Gastrocnemius medialis (tissue), 4 donors: Measurements from ENCODE around the gene PLLP. TPM values are rescaled to one million over a fixed set of nuclear protein-coding genes. Genes with fewer than 3 reads are reported as not detected.

Source experiments
- ATAC-seq, 2 donors: fragments of 150-250 bp; one replicate each; pipeline ENCODE4 v1.9.1; 2016
- DNase-seq, 2 donors: peaks; one replicate each; pipeline ENCODE4 v3.0.0-alpha.2; 2019
- H3K27ac ChIP-seq, 4 donors: fragments of 200-600 bp; sonication (generic); 1 replicate in 1 of 4; 2 replicates in 3 of 4; pipeline ENCODE4 v1.5.1; 2016 to 2018; ENCODE audit warnings: mild to moderate bottlenecking in 2 of 4, moderate library complexity in 1 of 4
- H3K27me3 ChIP-seq, 3 donors: fragments of 200-600 bp; sonication (generic) in 2 of 3; 1 replicate in 1 of 3; 2 replicates in 2 of 3; pipeline versions ENCODE4 v1.5.1 to v1.6.0; 2016 to 2019; ENCODE audit warnings: mild to moderate bottlenecking in 1 of 3, moderate library complexity in 1 of 3
- H3K36me3 ChIP-seq, 2 donors: fragments of 200-600 bp; sonication (generic) in 1 of 2; one replicate each; pipeline ENCODE4 v1.5.1; 2017 to 2018
- H3K4me1 ChIP-seq, 2 donors: fragments of 200-600 bp; sonication (generic) in 1 of 2; one replicate each; pipeline ENCODE4 v1.5.1; 2016 to 2017; ENCODE audit warnings: mild to moderate bottlenecking in 2 of 2
- H3K4me3 ChIP-seq, 4 donors: fragments of 200-600 bp; sonication (generic) in 3 of 4; 1 replicate in 1 of 4; 2 replicates in 3 of 4; pipeline ENCODE4 v1.5.1; 2016 to 2019; ENCODE audit warnings: mild to moderate bottlenecking in 2 of 4
- H3K9me3 ChIP-seq, 3 donors: fragments of 200-600 bp; sonication (generic) in 2 of 3; 1 replicate in 1 of 3; 2 replicates in 2 of 3; pipeline ENCODE4 v1.5.1; 2016 to 2019
- CTCF ChIP-seq, 5 experiments: fragments of 450-650 bp in 3 of 5; fragments of 200-600 bp in 2 of 5; sonication (generic) in 2 of 5; IDR thresholded peaks in 4 of 5; conservative IDR thresholded peaks in 1 of 5; 1 replicate in 4 of 5; 2 replicates in 1 of 5; pipeline ENCODE4 v1.5.1; 2016 to 2019; ENCODE audit warnings: antibody characterized with exemption in 5 of 5, mild to moderate bottlenecking in 3 of 5, moderate library complexity in 3 of 5
- POLR2A ChIP-seq, 2 donors: fragments of 450-650 bp; IDR thresholded peaks; one replicate each; pipeline ENCODE4 v1.6.1; 2017; ENCODE audit warnings: antibody characterized with exemption in 2 of 2, mild to moderate bottlenecking in 2 of 2, moderate library complexity in 2 of 2
- in situ Hi-C, 4 donors: fragments of 200-750 bp; cut with MboI; loops; one replicate each; pipeline versions ENCODE4 v1.15.0 to v1.8.0; 2017; ENCODE audit warnings: low sequenced_read_pairs in 4 of 4
- intact Hi-C: fragments of 100-400 bp; cut with DNase I; formaldehyde crosslinking; loops from one replicate; pipeline ENCODE4 v1.15.1; 2023; ENCODE audit warnings: low total_unique reads
- total RNA-seq, 4 donors: library from RNA; depleted of rRNA; stranded (reverse); fragments of >200 nt; gene quantifications; one replicate each; pipeline versions ENCODE4 v1.1.0 to v1.2.3, GENCODE V29; 2016

The PLLP gene
- total RNA-seq, 4 donors from 2014 or later = 1.2 to 6.2 (median 4.7) TPM

- no peaks in the 10 kb centered on the region for H3K9me3 ChIP-seq
- no peaks in the 10 kb centered on the region for H3K36me3 ChIP-seq
- H3K27me3 ChIP-seq = no peaks in the 10 kb centered on the region
- intact Hi-C loops = no loop called here
- DNase-seq (no peak), ATAC-seq (no peak)
- no peak for TF ChIP-seq POLR2A (IDR thresholded peaks at IDR 0.05)
- TF ChIP-seq CTCF (IDR thresholded peaks at IDR 0.05 in 4 of 5, conservative IDR thresholded peaks at IDR 0.05 in 1 of 5) = no peak
- H3K4me1 ChIP-seq = no peaks in the 10 kb centered on the region
- H3K27ac ChIP-seq = peak overlapping the region in 1 of 4 donors; percentile 31
- H3K4me3 ChIP-seq = no peak overlapping the region
- in situ Hi-C loops = no loop called here
Observed at GRCh38 chr16:57266531-57267260, 17.8 kb downstream of the PLLP start.

GRCh38 chr16:57265850-57266530 lies 18.5 kb downstream of the PLLP start:
- H3K27me3 ChIP-seq = no peaks in the 10 kb centered on the region
- no peak for DNase-seq
- no peak overlapping the region for H3K4me3 ChIP-seq
- in situ Hi-C loops = no loop called here
- H3K27ac ChIP-seq = peak overlapping the region in 1 of 4 donors; percentile 31
- H3K36me3 ChIP-seq = no peaks in the 10 kb centered on the region
- no peaks in the 10 kb centered on the region for H3K4me1 ChIP-seq
- ATAC-seq = peak in 1 of 2 donors; percentile 30
- TF ChIP-seq POLR2A (IDR thresholded peaks at IDR 0.05) (no peak), CTCF (IDR thresholded peaks at IDR 0.05 in 4 of 5, conservative IDR thresholded peaks at IDR 0.05 in 1 of 5) (no peak)
- H3K9me3 ChIP-seq = no peaks in the 10 kb centered on the region
- intact Hi-C loops = no loop called here

- no peak overlapping the region for H3K27ac ChIP-seq
- no peaks in the 10 kb centered on the region for H3K9me3 ChIP-seq
- H3K36me3 ChIP-seq = no peaks in the 10 kb centered on the region
- H3K27me3 ChIP-seq = no peaks in the 10 kb centered on the region
- intact Hi-C loops (no loop called here), in situ Hi-C loops (no loop called here)
- no peaks in the 10 kb centered on the region for H3K4me1 ChIP-seq
- DNase-seq (no peak), ATAC-seq (no peak)
- TF ChIP-seq POLR2A (IDR thresholded peaks at IDR 0.05) = no peak
- no peak for TF ChIP-seq CTCF (IDR thresholded peaks at IDR 0.05 in 4 of 5, conservative IDR thresholded peaks at IDR 0.05 in 1 of 5)
- no peak overlapping the region for H3K4me3 ChIP-seq
Observed at GRCh38 chr16:57264950-57265371, 19.5 kb downstream of the PLLP start.

GRCh38 chr16:57264381-57264780 lies 20.1 kb downstream of the PLLP start:
- DNase-seq = no peak
- in situ Hi-C loops = no loop called here
- Histone ChIP-seq H3K4me1 (no peaks in the 10 kb centered on the region), H3K36me3 (no peaks in the 10 kb centered on the region), H3K9me3 (no peaks in the 10 kb centered on the region), H3K27ac (no peak overlapping the region), H3K4me3 (no peak overlapping the region), H3K27me3 (no peaks in the 10 kb centered on the region)
- ATAC-seq = no peak
- intact Hi-C loops = no loop called here
- TF ChIP-seq POLR2A (IDR thresholded peaks at IDR 0.05) (no peak), CTCF (IDR thresholded peaks at IDR 0.05 in 4 of 5, conservative IDR thresholded peaks at IDR 0.05 in 1 of 5) (no peak)
